IMR-90 (cell line): ENCODE data around the gene ZBTB8OS. TPM values are rescaled to one million over a fixed set of nuclear protein-coding genes. Genes with fewer than 3 reads are reported as not detected.

Experiments
- ATAC-seq: fragments of 200-7000 bp; cut with Tn5 transposase; 2 replicates; pipeline ENCODE4 v1.9.1; 2020; ENCODE audit warnings: low read depth, mild to moderate bottlenecking, moderate library complexity
- BruUV-seq: library from RNA; stranded (reverse); fragments of 400-500 nt; replicated peaks from 2 replicates; lab custom pipeline; 2021; lab: Mats Ljungman, UMichigan
- CTCF ChIA-PET: fragments of 300-600 bp; formaldehyde crosslinking; extraction: SDS; loops from one replicate; lab custom pipeline; 2021; ENCODE audit warnings: antibody characterized with exemption; lab: Yijun Ruan, JAX
- POLR2A ChIA-PET: fragments of 300-600 bp; sonication (Branson Sonifier 250); formaldehyde crosslinking; loops from one replicate; lab custom pipeline; 2022; ENCODE audit warnings: antibody characterized with exemption; ENCODE audit not compliant: unreplicated experiment; lab: Charles Lee
- DNase-seq: peaks from one replicate; pipeline ENCODE4 v3.0.0; 2013
- H2AFZ ChIP-seq: replicated peaks from 2 replicates; pipeline ENCODE3; 2013; ENCODE audit warnings: low read length, mild to moderate bottlenecking; ENCODE audit not compliant: poor library complexity
- H2AK5ac ChIP-seq: 2 replicates; pipeline ENCODE4 v1.6.1; 2013; ENCODE audit warnings: low read depth, low read length, inconsistent platforms
- H2AK9ac ChIP-seq: replicated peaks from 2 replicates; pipeline ENCODE3; 2013; ENCODE audit warnings: mild to moderate bottlenecking, low read depth, low read length, moderate library complexity; ENCODE audit not compliant: poor library complexity
- H2BK120ac ChIP-seq: 2 replicates; pipeline ENCODE4 v1.6.1; 2013; ENCODE audit warnings: low read depth, low read length, inconsistent platforms
- H2BK15ac ChIP-seq: 3 replicates; pipeline ENCODE4 v1.6.1; 2013; ENCODE audit warnings: low read depth, low read length, inconsistent platforms
- H2BK20ac ChIP-seq: 2 replicates; pipeline ENCODE4 v1.6.1; 2013; ENCODE audit warnings: low read depth, mild to moderate bottlenecking, inconsistent platforms, low read length, moderate library complexity
- H2BK5ac ChIP-seq: 2 replicates; pipeline ENCODE4 v1.6.1; 2013; ENCODE audit warnings: mild to moderate bottlenecking, low read depth, low read length, inconsistent platforms; ENCODE audit not compliant: poor library complexity, severe bottlenecking
- H3K14ac ChIP-seq: replicated peaks from 2 replicates; pipeline ENCODE4 v1.6.1; 2013; ENCODE audit warnings: low read depth, low read length, inconsistent platforms
- H3K18ac ChIP-seq: 2 replicates; pipeline ENCODE4 v1.6.1; 2013; ENCODE audit warnings: low read depth, low read length, control low read depth
- H3K23ac ChIP-seq: 2 replicates; pipeline ENCODE4 v1.6.1; 2013; ENCODE audit warnings: low read depth, low read length, inconsistent platforms
- H3K27ac ChIP-seq: 2 replicates; pipeline ENCODE4 v1.5.1; 2013; ENCODE audit warnings: mild to moderate bottlenecking, control low read depth, low read length; ENCODE audit not compliant: insufficient read depth
- H3K27me3 ChIP-seq: 2 replicates; pipeline ENCODE4 v1.6.1; 2013; ENCODE audit warnings: low read length; ENCODE audit not compliant: control insufficient read depth, insufficient read depth
- H3K36me3 ChIP-seq: 2 replicates; pipeline ENCODE4 v1.6.1; 2013; ENCODE audit warnings: low read length, mixed read lengths; ENCODE audit not compliant: control insufficient read depth, insufficient read depth
- H3K4ac ChIP-seq: 2 replicates; pipeline ENCODE4 v1.6.1; 2013; ENCODE audit warnings: low read depth, low read length, inconsistent platforms
- H3K4me1 ChIP-seq: 2 replicates; pipeline ENCODE4 v1.6.1; 2013; ENCODE audit warnings: low read length, mixed read lengths; ENCODE audit not compliant: control insufficient read depth, insufficient read depth
- H3K4me2 ChIP-seq: 2 replicates; pipeline ENCODE4 v1.6.1; 2013; ENCODE audit warnings: low read depth, mild to moderate bottlenecking, control low read depth, low read length, moderate library complexity
- H3K4me3 ChIP-seq: 2 replicates; pipeline ENCODE4 v1.5.1; 2013; ENCODE audit warnings: low read depth, mild to moderate bottlenecking, control low read depth, low read length, moderate library complexity; ENCODE audit not compliant: insufficient read depth
- H3K56ac ChIP-seq: 2 replicates; pipeline ENCODE4 v1.6.1; 2013; ENCODE audit warnings: low read length, inconsistent platforms; ENCODE audit not compliant: insufficient read depth; ENCODE audit errors: extremely low read depth
- H3K79me1 ChIP-seq, 2 experiments: 2 replicates each; pipeline ENCODE4 v1.6.1; 2013; ENCODE audit warnings: low read length in 2 of 2, inconsistent platforms in 1 of 2, low read depth in 1 of 2
- H3K9ac ChIP-seq: 2 replicates; pipeline ENCODE4 v1.6.1; 2013; ENCODE audit warnings: low read depth, low read length, control low read depth
- H3K9me1 ChIP-seq: 2 replicates; pipeline ENCODE4 v1.6.1; 2013; ENCODE audit warnings: low read length, inconsistent platforms; ENCODE audit not compliant: insufficient read depth
- H3K9me3 ChIP-seq: 2 replicates; pipeline ENCODE4 v1.6.1; 2013; ENCODE audit warnings: low read length; ENCODE audit not compliant: control insufficient read depth, insufficient read depth
- H4K20me1 ChIP-seq: 2 replicates; pipeline ENCODE4 v1.6.1; 2013; ENCODE audit warnings: low read length, inconsistent platforms; ENCODE audit not compliant: insufficient read depth
- H4K5ac ChIP-seq: 2 replicates; pipeline ENCODE4 v1.6.1; 2013; ENCODE audit warnings: mild to moderate bottlenecking, low read depth, low read length, control low read depth
- H4K8ac ChIP-seq, 2 experiments: 2 replicates each; pipeline ENCODE4 v1.6.1; 2013; ENCODE audit warnings: low read depth in 2 of 2, low read length in 2 of 2, control low read depth in 1 of 2, inconsistent platforms in 1 of 2
- H4K91ac ChIP-seq: 2 replicates; pipeline ENCODE4 v1.6.1; 2013; ENCODE audit warnings: low read depth, low read length, inconsistent platforms; ENCODE audit not compliant: insufficient read depth
- FOS ChIP-seq: fragments of 150-350 bp; IDR thresholded peaks from 2 replicates; pipeline ENCODE4 v1.6.1; 2016; ENCODE audit warnings: low read depth, low read length
- WGBS, 2 experiments: methylation state at CpG; one replicate each; pipeline versions ENCODE4 v1.1.5 to v1.1.7; 2013; ENCODE audit warnings: missing lambda C conversion rate in 2 of 2; ENCODE audit not compliant: insufficient read length in 1 of 2; ENCODE audit errors: extremely low coverage in 2 of 2; 5-methylcytosine and 5-hydroxymethylcytosine counted together
- dilution Hi-C: fragments of 300-500 bp; cut with HindIII; formaldehyde crosslinking; loops from one replicate; pipeline ENCODE4 v1.14.3; 2018; ENCODE audit warnings: low sequenced_read_pairs; ENCODE audit not compliant: unreplicated experiment
- in situ Hi-C: fragments of 300-500 bp; cut with MboI; formaldehyde crosslinking; loops from 3 replicates; pipeline ENCODE4 v1.14.3; 2019; ENCODE audit warnings: low sequenced_read_pairs, inconsistent platforms, mixed read lengths
- intact Hi-C: fragments of 100-400 bp; cut with micrococcal nuclease; formaldehyde crosslinking; loops from 2 replicates; pipeline ENCODE4 v1.10.0; 2022
- polyA plus RNA-seq, 3 experiments: library from polyadenylated mRNA; depleted of rRNA; stranded (reverse); fragments of >200 nt; gene quantifications; 2 replicates each; pipeline ENCODE4 v1.2.3, GENCODE V29; 2012; ENCODE audit warnings: low replicate concordance in 1 of 3
- total RNA-seq: library from RNA; depleted of rRNA; stranded (reverse); fragments of >200 nt; gene quantifications from 2 replicates; pipeline ENCODE4 v1.2.3, GENCODE V29; 2012
- TF ChIP-seq, protein P1 (sequence below): fragments of 150-350 bp; IDR thresholded peaks from 2 replicates; pipeline ENCODE4 v1.6.1; 2016; ENCODE audit warnings: low read depth, mild to moderate bottlenecking, low read length, moderate library complexity, borderline replicate concordance
- TF ChIP-seq, protein P2 (sequence below): fragments of 150-350 bp; IDR thresholded peaks from 2 replicates; pipeline ENCODE4 v1.6.1; 2017; ENCODE audit warnings: mild to moderate bottlenecking, antibody characterized with exemption, low read length, low read depth

Gene ZBTB8OS
- total and polyA plus RNA-seq, 2 of the 4 experiments (the other 2 are of a cell fraction): 31.0 to 43.5 TPM

DNA sequence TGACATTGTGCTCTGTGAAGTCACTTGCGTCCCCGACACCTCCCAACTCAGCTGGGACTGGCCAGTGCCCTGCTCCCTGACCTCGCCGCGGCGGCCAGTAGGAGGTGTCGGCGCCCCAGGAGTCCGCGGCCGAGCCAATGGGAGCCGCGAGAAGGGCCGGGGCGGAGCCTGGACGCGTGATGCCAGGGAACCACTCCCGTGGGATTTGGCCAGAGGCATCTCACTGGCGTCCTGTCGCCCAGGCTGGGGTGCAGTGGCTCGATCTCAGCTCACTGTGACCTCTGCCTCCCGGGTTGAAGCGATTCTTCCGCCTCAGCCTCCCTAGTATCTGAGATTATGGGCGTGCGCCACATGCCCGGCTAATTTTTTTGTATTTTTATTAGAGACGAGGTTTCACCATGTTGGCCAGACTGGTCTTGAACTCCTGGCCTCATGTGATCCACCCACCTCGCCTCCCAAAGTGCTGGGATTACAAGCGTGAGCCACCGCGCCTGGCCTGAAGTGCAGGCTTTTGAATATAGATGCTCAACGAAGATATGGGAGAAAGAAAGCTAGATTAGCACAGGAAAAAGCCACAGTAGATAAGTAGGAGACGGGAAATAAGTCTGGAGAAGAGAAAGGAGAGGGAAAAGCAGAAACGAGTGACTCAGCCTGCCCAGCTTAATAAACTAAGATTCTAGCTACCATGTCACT is 38.0 kb downstream of the ZBTB8OS start:
- Histone ChIP-seq H3K4me2 (peak overlapping the region; percentile 82), H3K4ac (peak overlapping the region; percentile 64; the same call in 1 of the 2 replicates), H2BK120ac (peak overlapping the region; percentile 30; the same call in 1 of the 2 replicates), H3K4me3 (peak overlapping the region; percentile 69), H3K23ac (peak overlapping the region; percentile 56; the same call in 1 of the 2 replicates), H3K9me1 (no peaks in the 10 kb centered on the region), H4K91ac (no peak overlapping the region), H3K56ac (no peak overlapping the region), H2AFZ (peak overlapping the region; percentile 99), H3K36me3 (no peaks in the 10 kb centered on the region), H2BK15ac (no peak overlapping the region), H4K8ac (peak overlapping the region; percentile 36 to 92; a peak in 3 of 4 replicates), H3K14ac (peak overlapping the region; percentile 77; the same call in 1 of the 2 replicates), H3K27ac (no peak overlapping the region), H3K18ac (no peak overlapping the region), H3K4me1 (no peaks in the 10 kb centered on the region), H4K5ac (peak overlapping the region; percentile 50; the same call in 1 of the 2 replicates), H4K20me1 (no peaks in the 10 kb centered on the region), H2AK9ac (peak overlapping the region; percentile 44), H3K9me3 (no peaks in the 10 kb centered on the region), H3K79me1 (peaks cover 0 to 4% of the 10 kb centered on the region in 2 experiments; a peak in 1 of 4 replicates), H2BK20ac (no peak overlapping the region), H3K27me3 (no peaks in the 10 kb centered on the region), H2AK5ac (0 out of 2 replicates have a peak overlapping the region, but pooled peaks have one; percentile 15), H2BK5ac (no peak overlapping the region), H3K9ac (peak overlapping the region; percentile 55)
- intact Hi-C loops: no loop called here
- BruUV-seq: no TSS peak
- ChIA-PET POLR2A (no interaction called here), CTCF (no interaction called here)
- in situ Hi-C loops: no loop called here
- peak; percentile 51 for DNase-seq
- dilution Hi-C loops: no loop called here
- WGBS, 2 experiments: 2% methylated on average over 17 of the region's 35 CpGs; no CpG with 5 or more reads in 1 of the 2 experiments
- peak; percentile 100 for ATAC-seq
- TF ChIP-seq, protein P1, sequence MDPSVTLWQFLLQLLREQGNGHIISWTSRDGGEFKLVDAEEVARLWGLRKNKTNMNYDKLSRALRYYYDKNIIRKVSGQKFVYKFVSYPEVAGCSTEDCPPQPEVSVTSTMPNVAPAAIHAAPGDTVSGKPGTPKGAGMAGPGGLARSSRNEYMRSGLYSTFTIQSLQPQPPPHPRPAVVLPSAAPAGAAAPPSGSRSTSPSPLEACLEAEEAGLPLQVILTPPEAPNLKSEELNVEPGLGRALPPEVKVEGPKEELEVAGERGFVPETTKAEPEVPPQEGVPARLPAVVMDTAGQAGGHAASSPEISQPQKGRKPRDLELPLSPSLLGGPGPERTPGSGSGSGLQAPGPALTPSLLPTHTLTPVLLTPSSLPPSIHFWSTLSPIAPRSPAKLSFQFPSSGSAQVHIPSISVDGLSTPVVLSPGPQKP: no peak
- TF ChIP-seq, protein P2, sequence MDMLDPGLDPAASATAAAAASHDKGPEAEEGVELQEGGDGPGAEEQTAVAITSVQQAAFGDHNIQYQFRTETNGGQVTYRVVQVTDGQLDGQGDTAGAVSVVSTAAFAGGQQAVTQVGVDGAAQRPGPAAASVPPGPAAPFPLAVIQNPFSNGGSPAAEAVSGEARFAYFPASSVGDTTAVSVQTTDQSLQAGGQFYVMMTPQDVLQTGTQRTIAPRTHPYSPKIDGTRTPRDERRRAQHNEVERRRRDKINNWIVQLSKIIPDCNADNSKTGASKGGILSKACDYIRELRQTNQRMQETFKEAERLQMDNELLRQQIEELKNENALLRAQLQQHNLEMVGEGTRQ: peak; percentile 71; the same call in 1 of the 2 replicates
- no peak for TF ChIP-seq FOS
